Endothelial cell of umbilical vein (primary cell): ENCODE measurements around the gene SH3PXD2A.

Source experiments
- CTCF ChIP-seq, 2 donors: IDR thresholded peaks; 1 replicate in 1 of 2; 2 replicates in 1 of 2; pipeline ENCODE4 v1.5.1; 2011; ENCODE audit warnings: low read length in 2 of 2, mild to moderate bottlenecking in 2 of 2, moderate library complexity in 2 of 2, control low read depth in 1 of 2, inconsistent platforms in 1 of 2, low read depth in 1 of 2; ENCODE audit not compliant: insufficient read depth in 1 of 2; ENCODE audit errors: extremely low read depth in 1 of 2
- EZH2 ChIP-seq: IDR thresholded peaks from 2 replicates; pipeline ENCODE4 v1.6.1; 2012; ENCODE audit warnings: borderline replicate concordance, low read depth, mild to moderate bottlenecking, moderate library complexity, low read length, inconsistent platforms; ENCODE audit not compliant: severe bottlenecking
- FOS ChIP-seq: IDR thresholded peaks from 2 replicates; pipeline ENCODE4 v1.6.1; 2011; ENCODE audit warnings: mild to moderate bottlenecking, low read length, moderate library complexity, borderline replicate concordance; ENCODE audit not compliant: insufficient read depth
- GATA2 ChIP-seq: IDR thresholded peaks from 2 replicates; pipeline ENCODE4 v1.7.0; 2011; ENCODE audit warnings: low read depth, mild to moderate bottlenecking, moderate library complexity, mixed read lengths, low read length; ENCODE audit not compliant: insufficient read length, insufficient read depth
- JUN ChIP-seq: IDR thresholded peaks from 2 replicates; pipeline ENCODE4 v1.6.1; 2011; ENCODE audit warnings: borderline replicate concordance, low read depth; ENCODE audit not compliant: insufficient read length, insufficient read depth
- MAX ChIP-seq: IDR thresholded peaks from 2 replicates; pipeline ENCODE4 v1.6.1; 2011; ENCODE audit not compliant: insufficient read depth, insufficient read length
- MYC ChIP-seq: IDR thresholded peaks from one replicate; pipeline ENCODE4 v1.6.1; 2011; ENCODE audit warnings: mild to moderate bottlenecking, low read depth, low read length
- POLR2A ChIP-seq: IDR thresholded peaks from 2 replicates; pipeline ENCODE4 v1.6.1; 2012; ENCODE audit warnings: low read depth, mild to moderate bottlenecking, control low read depth, low read length
- POLR2AphosphoS5 ChIP-seq: IDR thresholded peaks from 2 replicates; pipeline ENCODE4 v1.6.1; 2012; ENCODE audit warnings: low read depth, mild to moderate bottlenecking, control low read depth, low read length, moderate library complexity; ENCODE audit not compliant: insufficient read depth

- no peak for TF ChIP-seq CTCF (IDR thresholded peaks at IDR 0.05; ENCODE audit: extremely low read depth in 1 of 2, insufficient read depth in 1 of 2, low read depth in 1 of 2, low read length in 2 of 2)
- no peak for TF ChIP-seq GATA2
- no peak for TF ChIP-seq POLR2AphosphoS5
- TF ChIP-seq MAX, result no peak
- TF ChIP-seq FOS, result no peak
- TF ChIP-seq POLR2A, result no peak
- TF ChIP-seq EZH2, result no peak
- TF ChIP-seq JUN, result no peak
- TF ChIP-seq MYC, result no peak
Measured at GRCh38 chr10:103737735-103738367, 117.5 kb downstream of the SH3PXD2A start.
